HEK293 (cell line): ENCODE results near the gene LCN2.

Experiments used
- GLI4 ChIP-seq: fragments of 450-650 bp; formaldehyde crosslinking; IDR thresholded peaks from 2 replicates; pipeline ENCODE4 v1.5.1; 2016; ENCODE audit warnings: missing biosample characterization, missing genetic modification characterization
- GLIS2 ChIP-seq: fragments of 450-650 bp; formaldehyde crosslinking; IDR thresholded peaks from 2 replicates; pipeline ENCODE4 v1.5.1; 2016; ENCODE audit warnings: missing biosample characterization, missing genetic modification characterization
- KLF9 ChIP-seq: fragments of 450-650 bp; formaldehyde crosslinking; IDR thresholded peaks from 2 replicates; pipeline ENCODE4 v1.5.1; 2016; ENCODE audit warnings: missing biosample characterization, missing genetic modification characterization, low read depth
- RBAK ChIP-seq: fragments of 450-650 bp; formaldehyde crosslinking; IDR thresholded peaks from 2 replicates; pipeline ENCODE4 v1.5.1; 2016; ENCODE audit warnings: missing biosample characterization, missing genetic modification characterization
- SETDB1 ChIP-seq: IDR thresholded peaks from one replicate; pipeline ENCODE4 v1.6.1; 2017; ENCODE audit warnings: mild to moderate bottlenecking, low read length, moderate library complexity, mixed read lengths; ENCODE audit not compliant: insufficient read length
- SP3 ChIP-seq: fragments of 450-650 bp; formaldehyde crosslinking; IDR thresholded peaks from 2 replicates; pipeline ENCODE4 v1.5.1; 2016; ENCODE audit warnings: missing biosample characterization, missing genetic modification characterization
- ZBTB17 ChIP-seq: fragments of 450-650 bp; formaldehyde crosslinking; IDR thresholded peaks from 2 replicates; pipeline ENCODE4 v1.5.1; 2016; ENCODE audit warnings: missing biosample characterization, missing genetic modification characterization
- ZBTB20 ChIP-seq: fragments of 450-650 bp; formaldehyde crosslinking; IDR thresholded peaks from 2 replicates; pipeline ENCODE4 v1.5.1; 2016; ENCODE audit warnings: missing biosample characterization, missing genetic modification characterization
- ZBTB8A ChIP-seq: fragments of 450-650 bp; formaldehyde crosslinking; IDR thresholded peaks from 2 replicates; pipeline ENCODE4 v1.5.1; 2016; ENCODE audit warnings: missing biosample characterization, missing genetic modification characterization
- ZFP69B ChIP-seq: fragments of 450-650 bp; formaldehyde crosslinking; IDR thresholded peaks from 2 replicates; pipeline ENCODE4 v1.5.1; 2016; ENCODE audit warnings: missing biosample characterization, missing genetic modification characterization
- ZNF292 ChIP-seq: fragments of 450-650 bp; formaldehyde crosslinking; IDR thresholded peaks from 2 replicates; pipeline ENCODE4 v1.5.1; 2016; ENCODE audit warnings: low read depth, missing biosample characterization, missing genetic modification characterization, borderline replicate concordance
- ZNF302 ChIP-seq: fragments of 450-650 bp; formaldehyde crosslinking; IDR thresholded peaks from 2 replicates; pipeline ENCODE4 v1.5.1; 2016; ENCODE audit warnings: missing biosample characterization, missing genetic modification characterization, low read depth
- ZNF501 ChIP-seq: fragments of 450-650 bp; formaldehyde crosslinking; IDR thresholded peaks from 2 replicates; pipeline ENCODE4 v1.5.1; 2016; ENCODE audit warnings: missing biosample characterization, missing genetic modification characterization
- ZNF549 ChIP-seq: fragments of 450-650 bp; IDR thresholded peaks from 2 replicates; pipeline ENCODE4 v1.5.1; 2018; ENCODE audit warnings: missing biosample characterization, missing genetic modification characterization, mild to moderate bottlenecking, inconsistent platforms, moderate library complexity
- ZNF664 ChIP-seq: fragments of 450-650 bp; formaldehyde crosslinking; IDR thresholded peaks from 2 replicates; pipeline ENCODE4 v1.5.1; 2016; ENCODE audit warnings: missing biosample characterization, missing genetic modification characterization
- ZNF768 ChIP-seq: fragments of 450-650 bp; formaldehyde crosslinking; IDR thresholded peaks from 2 replicates; pipeline ENCODE4 v1.5.1; 2018; ENCODE audit warnings: missing biosample characterization, mild to moderate bottlenecking, missing genetic modification characterization
- ZSCAN30 ChIP-seq: fragments of 450-650 bp; IDR thresholded peaks from 2 replicates; pipeline ENCODE4 v1.5.1; 2018; ENCODE audit warnings: missing biosample characterization, mild to moderate bottlenecking, missing genetic modification characterization, moderate library complexity
- ZXDB ChIP-seq: fragments of 450-650 bp; formaldehyde crosslinking; IDR thresholded peaks from 2 replicates; pipeline ENCODE4 v1.5.1; 2016; ENCODE audit warnings: missing biosample characterization, missing genetic modification characterization
- TF ChIP-seq, protein P1 (sequence below): fragments of 450-650 bp; formaldehyde crosslinking; IDR thresholded peaks from 2 replicates; pipeline ENCODE4 v1.5.1; 2016; ENCODE audit warnings: missing biosample characterization, missing genetic modification characterization, borderline replicate concordance
- TF ChIP-seq, protein P2 (sequence below): fragments of 450-650 bp; formaldehyde crosslinking; IDR thresholded peaks from 2 replicates; pipeline ENCODE4 v1.5.1; 2016; ENCODE audit warnings: missing biosample characterization, missing genetic modification characterization
- TF ChIP-seq, protein P3 (sequence below): fragments of 450-650 bp; formaldehyde crosslinking; IDR thresholded peaks from 2 replicates; pipeline ENCODE4 v1.5.1; 2017; ENCODE audit warnings: missing biosample characterization, missing genetic modification characterization
- TF ChIP-seq, protein P4 (sequence below): fragments of 450-650 bp; formaldehyde crosslinking; IDR thresholded peaks from 2 replicates; pipeline ENCODE4 v1.5.1; 2016; ENCODE audit warnings: missing biosample characterization, missing genetic modification characterization
- TF ChIP-seq, protein P5 (sequence below): fragments of 450-650 bp; formaldehyde crosslinking; IDR thresholded peaks from 2 replicates; pipeline ENCODE4 v1.5.1; 2016; ENCODE audit warnings: missing biosample characterization, missing genetic modification characterization
- TF ChIP-seq, protein P6 (sequence below): fragments of 450-650 bp; formaldehyde crosslinking; optimal IDR thresholded peaks from 2 replicates; pipeline ENCODE3; 2016; ENCODE audit warnings: missing biosample characterization, mild to moderate bottlenecking, missing genetic modification characterization

The LCN2 gene

DNA sequence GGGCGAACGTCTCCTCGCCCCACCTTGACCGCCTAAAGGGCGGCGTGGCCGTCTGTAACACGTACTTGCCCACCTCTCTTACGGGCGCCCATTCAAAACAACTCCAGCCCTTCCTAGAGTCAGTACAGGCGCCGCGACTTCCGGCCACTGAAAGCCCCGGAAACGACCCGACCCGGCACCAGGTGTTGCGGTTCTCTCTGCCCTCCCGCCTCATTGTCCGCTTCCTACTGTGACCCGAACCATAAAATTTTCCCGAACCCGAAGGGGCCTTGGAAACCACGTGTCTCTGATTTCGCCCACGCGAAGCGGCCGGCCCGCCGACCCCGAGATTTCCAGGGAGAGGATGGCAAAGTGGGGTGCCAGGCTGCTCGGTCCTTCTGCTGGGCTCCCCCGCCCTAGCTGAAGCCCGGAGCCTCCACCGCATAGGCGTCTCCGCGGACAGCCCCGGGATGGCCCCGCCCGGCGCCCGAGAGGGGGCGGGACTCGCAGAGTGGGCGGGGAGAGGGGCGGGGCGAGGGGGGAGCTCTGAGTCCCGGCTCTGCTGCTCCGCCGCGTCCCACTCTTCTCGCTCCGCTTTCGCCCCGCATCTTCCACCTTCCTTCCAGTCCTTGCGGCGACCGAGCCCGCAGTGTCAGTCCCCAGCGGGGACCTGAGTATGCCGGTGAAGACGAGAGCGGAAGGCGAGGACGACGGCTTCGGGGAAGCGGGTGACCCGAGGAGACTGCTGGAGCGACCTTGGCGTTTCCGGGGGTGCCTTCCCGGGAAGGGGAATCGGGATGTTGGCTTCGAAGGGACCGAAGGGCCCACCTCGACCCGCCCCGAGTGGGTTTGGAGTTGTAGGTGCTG lies 21.0 kb upstream of the LCN2 start (continued):
- TF ChIP-seq ZNF768 (tag by site-specific recombination) (no peak), GLI4 (tag by site-specific recombination) (no peak), ZNF549 (tag by site-specific recombination) (no peak), ZNF664 (tag by site-specific recombination) (no peak), ZSCAN30 (peak; percentile 44; the same call in 1 of the 2 replicates), ZBTB17 (tag by site-specific recombination) (peak; percentile 33; the same call in 1 of the 2 replicates), KLF9 (tag by site-specific recombination) (peak; percentile 97), SP3 (tag by site-specific recombination) (peak; percentile 95), ZXDB (peak; percentile 47), GLIS2 (tag by site-specific recombination) (peak; percentile 76), ZBTB8A (tag by site-specific recombination) (peak; percentile 99), ZNF292 (tag by site-specific recombination) (no peak), ZNF501 (tag by site-specific recombination) (0 out of 2 replicates have a peak, but pooled peaks have one; percentile 28), ZNF302 (no peak), SETDB1 (no peak), ZFP69B (peak; percentile 8; the same call in 1 of the 2 replicates), ZBTB20 (tag by site-specific recombination) (no peak), RBAK (no peak)
- TF ChIP-seq, protein P1, sequence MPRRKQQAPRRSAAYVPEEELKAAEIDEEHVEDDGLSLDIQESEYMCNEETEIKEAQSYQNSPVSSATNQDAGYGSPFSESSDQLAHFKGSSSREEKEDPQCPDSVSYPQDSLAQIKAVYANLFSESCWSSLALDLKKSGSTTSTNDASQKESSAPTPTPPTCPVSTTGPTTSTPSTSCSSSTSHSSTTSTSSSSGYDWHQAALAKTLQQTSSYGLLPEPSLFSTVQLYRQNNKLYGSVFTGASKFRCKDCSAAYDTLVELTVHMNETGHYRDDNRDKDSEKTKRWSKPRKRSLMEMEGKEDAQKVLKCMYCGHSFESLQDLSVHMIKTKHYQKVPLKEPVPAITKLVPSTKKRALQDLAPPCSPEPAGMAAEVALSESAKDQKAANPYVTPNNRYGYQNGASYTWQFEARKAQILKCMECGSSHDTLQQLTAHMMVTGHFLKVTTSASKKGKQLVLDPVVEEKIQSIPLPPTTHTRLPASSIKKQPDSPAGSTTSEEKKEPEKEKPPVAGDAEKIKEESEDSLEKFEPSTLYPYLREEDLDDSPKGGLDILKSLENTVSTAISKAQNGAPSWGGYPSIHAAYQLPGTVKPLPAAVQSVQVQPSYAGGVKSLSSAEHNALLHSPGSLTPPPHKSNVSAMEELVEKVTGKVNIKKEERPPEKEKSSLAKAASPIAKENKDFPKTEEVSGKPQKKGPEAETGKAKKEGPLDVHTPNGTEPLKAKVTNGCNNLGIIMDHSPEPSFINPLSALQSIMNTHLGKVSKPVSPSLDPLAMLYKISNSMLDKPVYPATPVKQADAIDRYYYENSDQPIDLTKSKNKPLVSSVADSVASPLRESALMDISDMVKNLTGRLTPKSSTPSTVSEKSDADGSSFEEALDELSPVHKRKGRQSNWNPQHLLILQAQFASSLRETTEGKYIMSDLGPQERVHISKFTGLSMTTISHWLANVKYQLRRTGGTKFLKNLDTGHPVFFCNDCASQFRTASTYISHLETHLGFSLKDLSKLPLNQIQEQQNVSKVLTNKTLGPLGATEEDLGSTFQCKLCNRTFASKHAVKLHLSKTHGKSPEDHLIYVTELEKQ (tag by site-specific recombination), result no peak
- TF ChIP-seq, protein P2, sequence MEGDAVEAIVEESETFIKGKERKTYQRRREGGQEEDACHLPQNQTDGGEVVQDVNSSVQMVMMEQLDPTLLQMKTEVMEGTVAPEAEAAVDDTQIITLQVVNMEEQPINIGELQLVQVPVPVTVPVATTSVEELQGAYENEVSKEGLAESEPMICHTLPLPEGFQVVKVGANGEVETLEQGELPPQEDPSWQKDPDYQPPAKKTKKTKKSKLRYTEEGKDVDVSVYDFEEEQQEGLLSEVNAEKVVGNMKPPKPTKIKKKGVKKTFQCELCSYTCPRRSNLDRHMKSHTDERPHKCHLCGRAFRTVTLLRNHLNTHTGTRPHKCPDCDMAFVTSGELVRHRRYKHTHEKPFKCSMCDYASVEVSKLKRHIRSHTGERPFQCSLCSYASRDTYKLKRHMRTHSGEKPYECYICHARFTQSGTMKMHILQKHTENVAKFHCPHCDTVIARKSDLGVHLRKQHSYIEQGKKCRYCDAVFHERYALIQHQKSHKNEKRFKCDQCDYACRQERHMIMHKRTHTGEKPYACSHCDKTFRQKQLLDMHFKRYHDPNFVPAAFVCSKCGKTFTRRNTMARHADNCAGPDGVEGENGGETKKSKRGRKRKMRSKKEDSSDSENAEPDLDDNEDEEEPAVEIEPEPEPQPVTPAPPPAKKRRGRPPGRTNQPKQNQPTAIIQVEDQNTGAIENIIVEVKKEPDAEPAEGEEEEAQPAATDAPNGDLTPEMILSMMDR (tag by site-specific recombination), result 0 out of 2 replicates have a peak, but pooled peaks have one; percentile 5
- TF ChIP-seq, protein P3, sequence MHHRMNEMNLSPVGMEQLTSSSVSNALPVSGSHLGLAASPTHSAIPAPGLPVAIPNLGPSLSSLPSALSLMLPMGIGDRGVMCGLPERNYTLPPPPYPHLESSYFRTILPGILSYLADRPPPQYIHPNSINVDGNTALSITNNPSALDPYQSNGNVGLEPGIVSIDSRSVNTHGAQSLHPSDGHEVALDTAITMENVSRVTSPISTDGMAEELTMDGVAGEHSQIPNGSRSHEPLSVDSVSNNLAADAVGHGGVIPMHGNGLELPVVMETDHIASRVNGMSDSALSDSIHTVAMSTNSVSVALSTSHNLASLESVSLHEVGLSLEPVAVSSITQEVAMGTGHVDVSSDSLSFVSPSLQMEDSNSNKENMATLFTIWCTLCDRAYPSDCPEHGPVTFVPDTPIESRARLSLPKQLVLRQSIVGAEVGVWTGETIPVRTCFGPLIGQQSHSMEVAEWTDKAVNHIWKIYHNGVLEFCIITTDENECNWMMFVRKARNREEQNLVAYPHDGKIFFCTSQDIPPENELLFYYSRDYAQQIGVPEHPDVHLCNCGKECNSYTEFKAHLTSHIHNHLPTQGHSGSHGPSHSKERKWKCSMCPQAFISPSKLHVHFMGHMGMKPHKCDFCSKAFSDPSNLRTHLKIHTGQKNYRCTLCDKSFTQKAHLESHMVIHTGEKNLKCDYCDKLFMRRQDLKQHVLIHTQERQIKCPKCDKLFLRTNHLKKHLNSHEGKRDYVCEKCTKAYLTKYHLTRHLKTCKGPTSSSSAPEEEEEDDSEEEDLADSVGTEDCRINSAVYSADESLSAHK (tag by site-specific recombination), result 0 out of 2 replicates have a peak, but pooled peaks have one; percentile 10
- TF ChIP-seq, protein P4, sequence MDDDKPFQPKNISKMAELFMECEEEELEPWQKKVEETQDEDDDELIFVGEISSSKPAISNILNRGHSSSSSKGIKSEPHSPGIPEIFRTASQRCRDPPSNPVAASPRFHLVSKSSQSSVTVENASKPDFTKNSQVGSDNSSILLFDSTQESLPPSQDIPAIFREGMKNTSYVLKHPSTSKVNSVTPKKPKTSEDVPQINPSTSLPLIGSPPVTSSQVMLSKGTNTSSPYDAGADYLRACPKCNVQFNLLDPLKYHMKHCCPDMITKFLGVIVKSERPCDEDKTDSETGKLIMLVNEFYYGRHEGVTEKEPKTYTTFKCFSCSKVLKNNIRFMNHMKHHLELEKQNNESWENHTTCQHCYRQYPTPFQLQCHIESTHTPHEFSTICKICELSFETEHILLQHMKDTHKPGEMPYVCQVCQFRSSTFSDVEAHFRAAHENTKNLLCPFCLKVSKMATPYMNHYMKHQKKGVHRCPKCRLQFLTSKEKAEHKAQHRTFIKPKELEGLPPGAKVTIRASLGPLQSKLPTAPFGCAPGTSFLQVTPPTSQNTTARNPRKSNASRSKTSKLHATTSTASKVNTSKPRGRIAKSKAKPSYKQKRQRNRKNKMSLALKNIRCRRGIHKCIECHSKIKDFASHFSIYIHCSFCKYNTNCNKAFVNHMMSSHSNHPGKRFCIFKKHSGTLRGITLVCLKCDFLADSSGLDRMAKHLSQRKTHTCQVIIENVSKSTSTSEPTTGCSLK (tag by site-specific recombination), result no peak
- TF ChIP-seq, protein P5, sequence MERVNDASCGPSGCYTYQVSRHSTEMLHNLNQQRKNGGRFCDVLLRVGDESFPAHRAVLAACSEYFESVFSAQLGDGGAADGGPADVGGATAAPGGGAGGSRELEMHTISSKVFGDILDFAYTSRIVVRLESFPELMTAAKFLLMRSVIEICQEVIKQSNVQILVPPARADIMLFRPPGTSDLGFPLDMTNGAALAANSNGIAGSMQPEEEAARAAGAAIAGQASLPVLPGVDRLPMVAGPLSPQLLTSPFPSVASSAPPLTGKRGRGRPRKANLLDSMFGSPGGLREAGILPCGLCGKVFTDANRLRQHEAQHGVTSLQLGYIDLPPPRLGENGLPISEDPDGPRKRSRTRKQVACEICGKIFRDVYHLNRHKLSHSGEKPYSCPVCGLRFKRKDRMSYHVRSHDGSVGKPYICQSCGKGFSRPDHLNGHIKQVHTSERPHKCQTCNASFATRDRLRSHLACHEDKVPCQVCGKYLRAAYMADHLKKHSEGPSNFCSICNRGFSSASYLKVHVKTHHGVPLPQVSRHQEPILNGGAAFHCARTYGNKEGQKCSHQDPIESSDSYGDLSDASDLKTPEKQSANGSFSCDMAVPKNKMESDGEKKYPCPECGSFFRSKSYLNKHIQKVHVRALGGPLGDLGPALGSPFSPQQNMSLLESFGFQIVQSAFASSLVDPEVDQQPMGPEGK, result peak; percentile 43
- TF ChIP-seq, protein P6, sequence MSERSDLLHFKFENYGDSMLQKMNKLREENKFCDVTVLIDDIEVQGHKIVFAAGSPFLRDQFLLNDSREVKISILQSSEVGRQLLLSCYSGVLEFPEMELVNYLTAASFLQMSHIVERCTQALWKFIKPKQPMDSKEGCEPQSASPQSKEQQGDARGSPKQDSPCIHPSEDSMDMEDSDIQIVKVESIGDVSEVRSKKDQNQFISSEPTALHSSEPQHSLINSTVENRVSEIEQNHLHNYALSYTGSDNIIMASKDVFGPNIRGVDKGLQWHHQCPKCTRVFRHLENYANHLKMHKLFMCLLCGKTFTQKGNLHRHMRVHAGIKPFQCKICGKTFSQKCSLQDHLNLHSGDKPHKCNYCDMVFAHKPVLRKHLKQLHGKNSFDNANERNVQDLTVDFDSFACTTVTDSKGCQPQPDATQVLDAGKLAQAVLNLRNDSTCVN (tag by site-specific recombination), result peak; percentile 60
